ENCODE measurements around the gene SLC9A5.

The SLC9A5 gene

GRCh38 chr16:67277999-67278772 is 29.4 kb downstream of the SLC9A5 start:
- H3K27ac Mint-ChIP-seq (ENCODE audit: low read depth): peak overlapping the region; percentile 29
- no peaks in the 10 kb centered on the region for H3K9me3 Mint-ChIP-seq
- no peak for DNase-seq (ENCODE audit: low spot score in 2 of 2)
- ATAC-seq (replicated peaks; ENCODE audit: extremely low read depth, poor library complexity, severe bottlenecking): no peak
- H3K27me3 Mint-ChIP-seq: no peaks in the 10 kb centered on the region
- H3K4me1 Mint-ChIP-seq: peaks cover 4% of the 10 kb centered on the region
- peak overlapping the region; percentile 81 for H3K4me3 Mint-ChIP-seq
- peaks cover 13% of the 10 kb centered on the region for H3K36me3 Mint-ChIP-seq (ENCODE audit: insufficient read depth)

- H3K27me3 Mint-ChIP-seq: no peaks in the 10 kb centered on the region
- H3K4me3 Mint-ChIP-seq: peak overlapping the region; percentile 81
- H3K9me3 Mint-ChIP-seq: no peaks in the 10 kb centered on the region
- peaks cover 11% of the 10 kb centered on the region for H3K36me3 Mint-ChIP-seq (ENCODE audit: insufficient read depth)
- peak; percentile 73 for ATAC-seq (replicated peaks; ENCODE audit: extremely low read depth, poor library complexity, severe bottlenecking)
- H3K4me1 Mint-ChIP-seq: peaks cover 4% of the 10 kb centered on the region
- DNase-seq (ENCODE audit: low spot score in 2 of 2): peak; percentile 16 to 27
- H3K27ac Mint-ChIP-seq (ENCODE audit: low read depth): peak overlapping the region; percentile 29
Observed at GRCh38 chr16:67278773-67279295, 30.1 kb downstream of the SLC9A5 start.

GRCh38 chr16:67279296-67280089 is 30.7 kb downstream of the SLC9A5 start, which contains the start of gene PLEKHG4:
PLEKHG4 (plus strand) TSS chr16:67279532; CDS start chr16:67280045, 513 bp downstream.
- Mint-ChIP-seq H3K9me3 (no peaks in the 10 kb centered on the region), H3K27me3 (no peaks in the 10 kb centered on the region), H3K27ac (ENCODE audit: low read depth) (peak within 1 kb of the TSS; percentile 29), H3K4me3 (peak within 1 kb of the TSS; percentile 81), H3K4me1 (peaks cover 4% of the 10 kb centered on the region), H3K36me3 (ENCODE audit: insufficient read depth) (peaks cover 11% of the 10 kb centered on the region)
- DNase-seq (ENCODE audit: low spot score in 2 of 2) (peak; percentile 64 to 70), ATAC-seq (replicated peaks; ENCODE audit: extremely low read depth, poor library complexity, severe bottlenecking) (peak; percentile 95)

GRCh38 chr16:67280090-67281015 is 31.6 kb downstream of the SLC9A5 start:
- H3K4me3 Mint-ChIP-seq: no peak overlapping the region

GRCh38 chr16:67281536-67282446 is 33.0 kb downstream of the SLC9A5 start:
- peaks cover 4% of the 10 kb centered on the region for H3K4me1 Mint-ChIP-seq
- H3K36me3 Mint-ChIP-seq (ENCODE audit: insufficient read depth): peaks cover 7% of the 10 kb centered on the region
- ATAC-seq (replicated peaks; ENCODE audit: extremely low read depth, poor library complexity, severe bottlenecking) (no peak), DNase-seq (ENCODE audit: low spot score in 2 of 2) (no peak)
- no peak overlapping the region for H3K27ac Mint-ChIP-seq (ENCODE audit: low read depth)
- H3K27me3 Mint-ChIP-seq: no peaks in the 10 kb centered on the region
- H3K4me3 Mint-ChIP-seq: no peak overlapping the region
- H3K9me3 Mint-ChIP-seq: no peaks in the 10 kb centered on the region

More at GRCh38 chr16:67280090-67281015, 31.6 kb downstream of the SLC9A5 start:
- Mint-ChIP-seq H3K4me1 (peaks cover 4% of the 10 kb centered on the region), H3K9me3 (no peaks in the 10 kb centered on the region), H3K27ac (ENCODE audit: low read depth) (no peak overlapping the region), H3K36me3 (ENCODE audit: insufficient read depth) (peaks cover 10% of the 10 kb centered on the region), H3K27me3 (no peaks in the 10 kb centered on the region)
- DNase-seq (ENCODE audit: low spot score in 2 of 2) (no peak), ATAC-seq (replicated peaks; ENCODE audit: extremely low read depth, poor library complexity, severe bottlenecking) (no peak)

- peaks cover 6% of the 10 kb centered on the region for H3K36me3 Mint-ChIP-seq (ENCODE audit: insufficient read depth)
- H3K9me3 Mint-ChIP-seq: no peaks in the 10 kb centered on the region
- no peaks in the 10 kb centered on the region for H3K27me3 Mint-ChIP-seq
- H3K4me3 Mint-ChIP-seq: no peak overlapping the region
- H3K27ac Mint-ChIP-seq (ENCODE audit: low read depth): no peak overlapping the region
- no peak for DNase-seq (ENCODE audit: low spot score in 2 of 2)
- H3K4me1 Mint-ChIP-seq: peaks cover 4% of the 10 kb centered on the region
- ATAC-seq (replicated peaks; ENCODE audit: extremely low read depth, poor library complexity, severe bottlenecking): no peak
Observed at GRCh38 chr16:67282447-67282805, 33.6 kb downstream of the SLC9A5 start.

- Mint-ChIP-seq H3K27me3 (no peaks in the 10 kb centered on the region), H3K27ac (ENCODE audit: low read depth) (peak overlapping the region; percentile 1), H3K9me3 (no peaks in the 10 kb centered on the region), H3K36me3 (ENCODE audit: insufficient read depth) (peaks cover 4% of the 10 kb centered on the region), H3K4me3 (no peak overlapping the region), H3K4me1 (peaks cover 4% of the 10 kb centered on the region)
- no peak for ATAC-seq (replicated peaks; ENCODE audit: extremely low read depth, poor library complexity, severe bottlenecking)
- DNase-seq (ENCODE audit: low spot score in 2 of 2): no peak
Observed at GRCh38 chr16:67283039-67283825, 34.5 kb downstream of the SLC9A5 start.

GRCh38 chr16:67283826-67284555 is 35.2 kb downstream of the SLC9A5 start:
- no peak overlapping the region for H3K4me3 Mint-ChIP-seq
- DNase-seq (ENCODE audit: low spot score in 2 of 2): no peak

GRCh38 chr16:67284699-67285646 is 36.2 kb downstream of the SLC9A5 start:
- Mint-ChIP-seq H3K9me3 (no peaks in the 10 kb centered on the region), H3K4me3 (no peak overlapping the region), H3K27me3 (no peaks in the 10 kb centered on the region), H3K36me3 (ENCODE audit: insufficient read depth) (no peaks in the 10 kb centered on the region), H3K27ac (ENCODE audit: low read depth) (no peak overlapping the region), H3K4me1 (peaks cover 8% of the 10 kb centered on the region)
- DNase-seq (ENCODE audit: low spot score in 2 of 2) (no peak), ATAC-seq (replicated peaks; ENCODE audit: extremely low read depth, poor library complexity, severe bottlenecking) (no peak)

More at GRCh38 chr16:67283826-67284555, 35.2 kb downstream of the SLC9A5 start:
- H3K36me3 Mint-ChIP-seq (ENCODE audit: insufficient read depth): no peaks in the 10 kb centered on the region
- peak overlapping the region; percentile 1 for H3K27ac Mint-ChIP-seq (ENCODE audit: low read depth)
- no peak for ATAC-seq (replicated peaks; ENCODE audit: extremely low read depth, poor library complexity, severe bottlenecking)
- H3K27me3 Mint-ChIP-seq: no peaks in the 10 kb centered on the region
- H3K4me1 Mint-ChIP-seq: no peaks in the 10 kb centered on the region
- no peaks in the 10 kb centered on the region for H3K9me3 Mint-ChIP-seq

All from central memory CD8-positive, alpha-beta T cell (primary cell).